Measurements from ENCODE around the gene OXER1.

OXER1 gene

DNA sequence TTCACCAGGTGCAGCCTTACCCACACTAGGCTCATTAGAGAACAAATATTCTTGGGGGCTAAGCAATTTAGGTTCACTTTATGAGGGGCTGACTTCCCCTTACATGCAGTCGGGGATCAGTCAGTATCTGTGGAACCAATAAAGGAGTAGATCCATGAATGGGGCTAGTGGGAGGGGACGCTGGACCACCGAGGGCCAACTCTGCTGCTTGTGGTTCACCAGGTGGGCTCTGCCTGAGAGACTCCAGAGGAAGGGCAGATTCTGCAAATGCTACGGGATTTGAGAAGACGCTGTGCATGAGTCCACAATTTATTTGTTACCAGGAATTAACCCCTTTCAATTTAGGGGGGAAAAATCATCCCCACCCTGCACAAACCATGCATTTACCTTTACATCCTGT, 44.4 kb upstream of the OXER1 start:
- Histone ChIP-seq H3K27me3 (ENCODE audit: insufficient read depth, insufficient read length) (no peaks in the 10 kb centered on the region), H3K9me3 (ENCODE audit: insufficient read depth, low read length) (no peaks in the 10 kb centered on the region; the same call in 1 of the 2 replicates), H3K9ac (ENCODE audit: insufficient read length, low read depth) (no peak overlapping the region), H3K4me1 (ENCODE audit: insufficient read depth, insufficient read length) (no peaks in the 10 kb centered on the region), H3K36me3 (ENCODE audit: insufficient read depth, insufficient read length, low read length) (no peaks in the 10 kb centered on the region), H3K4me3 (ENCODE audit: insufficient read length, low read depth) (no peak overlapping the region)
- TF ChIP-seq ZNF274 (IDR thresholded peaks at IDR 0.05; ENCODE audit: low read depth, low read length), result no peak
- no peak for TF ChIP-seq YY1 (IDR thresholded peaks at IDR 0.05; ENCODE audit: insufficient read depth, insufficient read length)
- no peak for TF ChIP-seq SUZ12 (IDR thresholded peaks at IDR 0.05; ENCODE audit: extremely low read depth, insufficient read depth, insufficient read length)
- no peak for DNase-seq (ENCODE audit: low read depth, low spot score)

DNA sequence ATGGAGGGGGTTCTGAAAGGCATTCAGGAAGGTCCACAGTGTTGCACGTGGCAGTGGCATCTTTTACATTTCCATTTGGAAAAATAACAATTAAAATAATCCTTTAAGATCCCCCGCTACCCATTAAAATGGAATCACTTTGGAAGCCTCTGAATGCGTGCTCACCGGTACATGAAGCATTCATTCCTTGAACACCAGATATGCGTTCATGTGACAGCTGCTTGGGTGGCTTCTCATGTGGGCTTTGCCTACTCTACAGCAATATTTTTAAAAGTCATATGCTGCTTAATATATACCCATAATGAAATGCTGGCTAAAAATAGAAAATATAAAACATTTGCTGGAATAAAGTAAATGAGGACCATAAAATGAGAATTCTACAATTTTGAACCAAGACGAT, 42.9 kb upstream of the OXER1 start:
- H3K4me3 ChIP-seq (ENCODE audit: insufficient read length, low read depth), result no peak overlapping the region
- TF ChIP-seq YY1 (IDR thresholded peaks at IDR 0.05; ENCODE audit: insufficient read depth, insufficient read length) (no peak), SUZ12 (IDR thresholded peaks at IDR 0.05; ENCODE audit: extremely low read depth, insufficient read depth, insufficient read length) (no peak), ZNF274 (IDR thresholded peaks at IDR 0.05; ENCODE audit: low read depth, low read length) (no peak)
- H3K4me1 ChIP-seq (ENCODE audit: insufficient read depth, insufficient read length), result no peaks in the 10 kb centered on the region
- H3K9me3 ChIP-seq (ENCODE audit: insufficient read depth, low read length), result no peaks in the 10 kb centered on the region
- DNase-seq (ENCODE audit: low read depth, low spot score), result no peak
- no peak overlapping the region for H3K9ac ChIP-seq (ENCODE audit: insufficient read length, low read depth)
- H3K36me3 ChIP-seq (ENCODE audit: insufficient read depth, insufficient read length, low read length), result no peaks in the 10 kb centered on the region
- no peaks in the 10 kb centered on the region for H3K27me3 ChIP-seq (ENCODE audit: insufficient read depth, insufficient read length)

DNA sequence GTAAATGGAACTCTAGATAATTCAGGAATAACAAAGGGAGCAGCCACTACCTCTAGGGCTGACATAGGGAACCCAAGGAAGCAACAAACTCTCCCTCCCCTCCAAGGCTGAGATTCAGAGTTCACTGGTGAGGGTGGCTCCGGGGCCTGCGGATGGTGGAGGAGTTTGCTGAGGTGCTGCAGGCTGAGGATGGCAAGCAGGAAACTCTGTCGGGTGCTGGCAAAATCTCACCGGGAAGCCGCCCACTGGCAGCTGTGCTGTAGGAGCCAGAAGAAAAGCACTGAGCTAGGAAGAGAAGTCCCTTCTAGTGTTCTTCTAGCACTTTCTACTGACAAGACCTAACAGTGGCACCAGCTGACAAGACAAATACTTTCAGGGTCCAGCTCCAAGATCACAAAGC, 41.0 kb upstream of the OXER1 start:
- Histone ChIP-seq H3K9ac (ENCODE audit: insufficient read length, low read depth) (no peak overlapping the region), H3K4me3 (ENCODE audit: insufficient read length, low read depth) (no peak overlapping the region), H3K4me1 (ENCODE audit: insufficient read depth, insufficient read length) (no peaks in the 10 kb centered on the region), H3K27me3 (ENCODE audit: insufficient read depth, insufficient read length) (no peaks in the 10 kb centered on the region), H3K9me3 (ENCODE audit: insufficient read depth, low read length) (no peaks in the 10 kb centered on the region), H3K36me3 (ENCODE audit: insufficient read depth, insufficient read length, low read length) (no peaks in the 10 kb centered on the region)
- TF ChIP-seq ZNF274 (IDR thresholded peaks at IDR 0.05; ENCODE audit: low read depth, low read length) (no peak), YY1 (IDR thresholded peaks at IDR 0.05; ENCODE audit: insufficient read depth, insufficient read length) (no peak)
- no peak for DNase-seq (ENCODE audit: low read depth, low spot score)

DNA sequence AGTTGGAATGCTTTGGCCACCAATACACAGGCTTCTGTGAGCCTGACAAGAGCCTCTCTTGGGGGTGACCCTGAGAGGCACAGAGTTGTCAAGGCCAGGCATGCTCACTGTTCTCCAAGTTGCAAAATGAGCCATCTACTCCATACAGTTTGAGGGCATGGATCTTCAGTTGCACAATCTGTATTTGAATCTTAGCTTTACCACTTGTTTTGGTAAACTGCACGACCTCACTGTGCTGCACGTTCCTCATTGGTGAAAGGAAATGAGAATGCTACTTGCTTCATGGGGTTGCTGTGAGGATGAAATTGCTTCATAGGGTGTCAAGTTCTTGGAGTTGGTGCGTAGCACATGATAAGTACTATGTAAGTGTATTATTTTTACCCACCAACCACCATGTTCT, 40.4 kb upstream of the OXER1 start:
- DNase-seq (ENCODE audit: low read depth, low spot score), result no peak
- Histone ChIP-seq H3K36me3 (ENCODE audit: insufficient read depth, insufficient read length, low read length) (no peaks in the 10 kb centered on the region), H3K4me1 (ENCODE audit: insufficient read depth, insufficient read length) (no peaks in the 10 kb centered on the region), H3K27me3 (ENCODE audit: insufficient read depth, insufficient read length) (no peaks in the 10 kb centered on the region), H3K9ac (ENCODE audit: insufficient read length, low read depth) (no peak overlapping the region), H3K9me3 (ENCODE audit: insufficient read depth, low read length) (no peaks in the 10 kb centered on the region), H3K4me3 (ENCODE audit: insufficient read length, low read depth) (no peak overlapping the region)
- no peak for TF ChIP-seq ZNF274 (IDR thresholded peaks at IDR 0.05; ENCODE audit: low read depth, low read length)
- TF ChIP-seq SUZ12 (IDR thresholded peaks at IDR 0.05; ENCODE audit: extremely low read depth, insufficient read depth, insufficient read length), result no peak
- no peak for TF ChIP-seq YY1 (IDR thresholded peaks at IDR 0.05; ENCODE audit: insufficient read depth, insufficient read length)

DNA sequence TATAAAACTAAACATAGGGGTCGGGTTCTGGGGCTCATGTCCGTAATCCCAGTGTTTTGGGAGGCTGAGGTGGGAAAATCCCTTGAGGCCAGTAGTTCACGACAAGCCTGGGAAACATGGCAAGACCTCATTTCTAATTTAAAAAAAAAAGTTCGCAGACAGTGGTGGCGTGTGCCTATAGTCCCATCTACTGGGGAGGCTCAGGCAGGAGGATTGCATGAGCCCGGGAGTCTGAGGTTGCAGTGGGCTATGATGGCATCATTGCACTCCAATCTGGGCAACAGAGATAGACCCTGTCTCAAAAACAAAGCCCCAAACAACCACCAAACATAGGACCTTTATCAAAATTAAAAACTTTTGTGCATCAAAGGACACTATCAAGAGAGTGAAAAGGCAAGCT, 38.2 kb upstream of the OXER1 start:
- no peak overlapping the region for H3K4me3 ChIP-seq (ENCODE audit: insufficient read length, low read depth)
- no peak overlapping the region for H3K9ac ChIP-seq (ENCODE audit: insufficient read length, low read depth)
- TF ChIP-seq SUZ12 (IDR thresholded peaks at IDR 0.05; ENCODE audit: extremely low read depth, insufficient read depth, insufficient read length) (no peak), ZNF274 (IDR thresholded peaks at IDR 0.05; ENCODE audit: low read depth, low read length) (no peak), YY1 (IDR thresholded peaks at IDR 0.05; ENCODE audit: insufficient read depth, insufficient read length) (no peak)
- H3K27me3 ChIP-seq (ENCODE audit: insufficient read depth, insufficient read length), result no peaks in the 10 kb centered on the region
- DNase-seq (ENCODE audit: low read depth, low spot score), result no peak
- H3K9me3 ChIP-seq (ENCODE audit: insufficient read depth, low read length), result no peaks in the 10 kb centered on the region
- H3K36me3 ChIP-seq (ENCODE audit: insufficient read depth, insufficient read length, low read length), result no peaks in the 10 kb centered on the region
- H3K4me1 ChIP-seq (ENCODE audit: insufficient read depth, insufficient read length), result no peaks in the 10 kb centered on the region

DNA sequence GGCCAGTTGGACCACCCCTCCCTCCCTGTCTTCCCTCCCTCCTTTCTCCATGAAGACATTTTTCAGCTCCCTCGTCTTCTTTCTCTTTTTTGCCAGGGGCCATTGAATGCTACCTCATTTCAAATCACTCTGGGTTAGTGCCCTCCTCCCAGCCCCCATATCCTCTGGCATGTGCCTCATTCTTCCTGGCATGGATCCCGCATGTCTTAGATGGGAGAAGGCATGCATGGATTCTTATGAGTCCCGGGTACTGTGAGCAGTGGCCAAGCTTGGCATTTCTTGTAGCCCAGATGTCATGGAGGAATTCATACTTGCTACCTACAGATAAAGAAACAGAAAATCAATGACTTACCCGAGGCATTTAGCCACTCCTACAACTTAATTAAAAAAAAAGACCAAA, 37.4 kb upstream of the OXER1 start:
- Histone ChIP-seq H3K4me3 (ENCODE audit: insufficient read length, low read depth) (no peak overlapping the region), H3K9me3 (ENCODE audit: insufficient read depth, low read length) (no peaks in the 10 kb centered on the region), H3K36me3 (ENCODE audit: insufficient read depth, insufficient read length, low read length) (no peaks in the 10 kb centered on the region), H3K9ac (ENCODE audit: insufficient read length, low read depth) (no peak overlapping the region), H3K4me1 (ENCODE audit: insufficient read depth, insufficient read length) (no peaks in the 10 kb centered on the region), H3K27me3 (ENCODE audit: insufficient read depth, insufficient read length) (no peaks in the 10 kb centered on the region)
- no peak for DNase-seq (ENCODE audit: low read depth, low spot score)
- TF ChIP-seq YY1 (IDR thresholded peaks at IDR 0.05; ENCODE audit: insufficient read depth, insufficient read length) (no peak), SUZ12 (IDR thresholded peaks at IDR 0.05; ENCODE audit: extremely low read depth, insufficient read depth, insufficient read length) (no peak), ZNF274 (IDR thresholded peaks at IDR 0.05; ENCODE audit: low read depth, low read length) (no peak)

DNA sequence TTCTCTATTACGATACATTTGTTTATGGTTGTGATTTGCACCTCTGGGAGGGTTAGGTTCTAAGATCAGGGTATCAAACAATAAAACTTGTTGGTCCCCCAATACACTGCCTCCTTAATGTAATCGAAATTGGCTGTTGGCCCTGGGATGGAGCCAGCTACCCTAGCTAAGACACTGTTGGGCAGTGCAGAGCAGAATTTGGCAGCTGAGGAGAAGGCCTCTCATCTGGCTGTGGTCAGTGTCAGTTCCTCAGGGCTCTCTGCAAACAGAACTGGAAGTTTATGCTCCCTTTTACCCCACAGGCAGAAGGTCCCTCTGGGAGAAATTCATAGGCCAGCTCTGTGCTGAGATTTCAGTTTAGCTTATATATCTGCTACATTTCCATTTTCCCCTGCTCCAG, 37.0 kb upstream of the OXER1 start:
- Histone ChIP-seq H3K9ac (ENCODE audit: insufficient read length, low read depth) (no peak overlapping the region), H3K27me3 (ENCODE audit: insufficient read depth, insufficient read length) (no peaks in the 10 kb centered on the region), H3K36me3 (ENCODE audit: insufficient read depth, insufficient read length, low read length) (peaks cover under 1% of the 10 kb centered on the region), H3K9me3 (ENCODE audit: insufficient read depth, low read length) (no peaks in the 10 kb centered on the region), H3K4me1 (ENCODE audit: insufficient read depth, insufficient read length) (no peaks in the 10 kb centered on the region), H3K4me3 (ENCODE audit: insufficient read length, low read depth) (no peak overlapping the region)
- no peak for TF ChIP-seq SUZ12 (IDR thresholded peaks at IDR 0.05; ENCODE audit: extremely low read depth, insufficient read depth, insufficient read length)
- TF ChIP-seq ZNF274 (IDR thresholded peaks at IDR 0.05; ENCODE audit: low read depth, low read length), result no peak
- no peak for TF ChIP-seq YY1 (IDR thresholded peaks at IDR 0.05; ENCODE audit: insufficient read depth, insufficient read length)
- no peak for DNase-seq (ENCODE audit: low read depth, low spot score)

DNA sequence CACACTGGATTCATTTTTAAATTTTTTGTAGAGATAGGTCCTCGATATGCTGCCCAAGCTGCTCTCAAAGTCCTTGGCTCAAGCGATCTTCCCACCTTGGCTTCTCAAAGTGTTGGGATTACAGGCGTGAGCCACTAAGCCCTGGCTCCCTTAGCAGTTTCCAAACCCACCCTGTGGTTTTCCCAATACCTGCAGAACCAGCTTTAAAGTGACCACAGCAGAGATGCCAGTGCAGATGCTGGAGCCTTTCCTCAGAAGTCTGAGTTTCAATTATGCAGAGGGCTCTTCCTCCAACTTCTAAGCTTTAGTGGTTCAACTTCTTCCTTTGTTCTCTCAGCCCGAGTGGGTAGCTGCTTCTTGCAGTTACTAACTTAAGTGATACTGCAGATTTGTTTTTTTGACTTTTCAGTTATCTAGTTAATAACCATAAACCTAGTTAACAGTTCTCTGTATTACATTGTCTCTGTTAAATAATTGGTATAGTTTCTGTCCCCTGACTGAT, 36.6 kb upstream of the OXER1 start:
- H3K4me1 ChIP-seq (ENCODE audit: insufficient read depth, insufficient read length), result no peaks in the 10 kb centered on the region
- peaks cover 5% of the 10 kb centered on the region for H3K36me3 ChIP-seq (ENCODE audit: insufficient read depth, insufficient read length, low read length)
- DNase-seq (ENCODE audit: low read depth, low spot score), result no peak
- H3K9ac ChIP-seq (ENCODE audit: insufficient read length, low read depth), result no peak overlapping the region
- H3K27me3 ChIP-seq (ENCODE audit: insufficient read depth, insufficient read length), result no peaks in the 10 kb centered on the region
- TF ChIP-seq SUZ12 (IDR thresholded peaks at IDR 0.05; ENCODE audit: extremely low read depth, insufficient read depth, insufficient read length) (no peak), YY1 (IDR thresholded peaks at IDR 0.05; ENCODE audit: insufficient read depth, insufficient read length) (no peak), ZNF274 (IDR thresholded peaks at IDR 0.05; ENCODE audit: low read depth, low read length) (no peak)
- no peaks in the 10 kb centered on the region for H3K9me3 ChIP-seq (ENCODE audit: insufficient read depth, low read length)
- H3K4me3 ChIP-seq (ENCODE audit: insufficient read length, low read depth), result no peak overlapping the region

Data from NT2/D1 (cell line).